Liver (tissue), 3 donors: ENCODE results near the gene BRCA1.

Experiments
- FOXA1 ChIP-seq: IDR thresholded peaks from 2 replicates; pipeline ENCODE4 v1.6.1; 2016; ENCODE audit warnings: antibody characterized with exemption
- GABPA ChIP-seq, 2 donors: IDR thresholded peaks in 1 of 2; conservative IDR thresholded peaks in 1 of 2; 2 replicates each; pipeline ENCODE4 v1.6.1; 2016; ENCODE audit warnings: antibody characterized with exemption in 2 of 2, mild to moderate bottlenecking in 1 of 2, moderate library complexity in 1 of 2
- HNF4A ChIP-seq, 2 donors: conservative IDR thresholded peaks; 2 replicates each; pipeline ENCODE4 v1.6.1; 2016; ENCODE audit warnings: antibody characterized with exemption in 2 of 2, mild to moderate bottlenecking in 2 of 2
- HNF4G ChIP-seq: IDR thresholded peaks from 2 replicates; pipeline ENCODE4 v1.6.1; 2016; ENCODE audit warnings: antibody characterized with exemption
- JUND ChIP-seq, 2 donors: IDR thresholded peaks; 2 replicates each; pipeline ENCODE4 v1.6.1; 2016; ENCODE audit warnings: antibody characterized with exemption in 2 of 2
- MAX ChIP-seq: IDR thresholded peaks from 2 replicates; pipeline ENCODE4 v1.6.1; 2016; ENCODE audit warnings: antibody characterized with exemption
- RAD21 ChIP-seq, 2 donors: IDR thresholded peaks; 2 replicates each; pipeline ENCODE4 v1.6.1; 2016; ENCODE audit warnings: antibody characterized with exemption in 2 of 2, mild to moderate bottlenecking in 2 of 2
- SP1 ChIP-seq: IDR thresholded peaks from 2 replicates; pipeline ENCODE4 v1.6.1; 2018; ENCODE audit warnings: antibody characterized with exemption, mild to moderate bottlenecking
- TAF1 ChIP-seq: conservative IDR thresholded peaks from 2 replicates; pipeline ENCODE4 v1.6.1; 2016; ENCODE audit warnings: antibody characterized with exemption, mild to moderate bottlenecking
- YY1 ChIP-seq: IDR thresholded peaks from 2 replicates; pipeline ENCODE4 v1.6.1; 2016; ENCODE audit warnings: antibody characterized with exemption, mild to moderate bottlenecking
- TF ChIP-seq, protein P1 (sequence below): fragments of 150-350 bp; IDR thresholded peaks from 2 replicates; pipeline ENCODE4 v1.5.1; 2017; ENCODE audit warnings: improper control_type of control experiment, low read depth, low read length; ENCODE audit not compliant: missing input control
- donor health status: healthy.
- donor health status: healthy.

GRCh38 chr17:43170766-43171585 is 45.8 kb upstream of the BRCA1 start, which contains the start of gene NBR1:
- peak; percentile 22 to 55 for TF ChIP-seq RAD21 (IDR thresholded peaks at IDR 0.05)
- TF ChIP-seq, protein P1, sequence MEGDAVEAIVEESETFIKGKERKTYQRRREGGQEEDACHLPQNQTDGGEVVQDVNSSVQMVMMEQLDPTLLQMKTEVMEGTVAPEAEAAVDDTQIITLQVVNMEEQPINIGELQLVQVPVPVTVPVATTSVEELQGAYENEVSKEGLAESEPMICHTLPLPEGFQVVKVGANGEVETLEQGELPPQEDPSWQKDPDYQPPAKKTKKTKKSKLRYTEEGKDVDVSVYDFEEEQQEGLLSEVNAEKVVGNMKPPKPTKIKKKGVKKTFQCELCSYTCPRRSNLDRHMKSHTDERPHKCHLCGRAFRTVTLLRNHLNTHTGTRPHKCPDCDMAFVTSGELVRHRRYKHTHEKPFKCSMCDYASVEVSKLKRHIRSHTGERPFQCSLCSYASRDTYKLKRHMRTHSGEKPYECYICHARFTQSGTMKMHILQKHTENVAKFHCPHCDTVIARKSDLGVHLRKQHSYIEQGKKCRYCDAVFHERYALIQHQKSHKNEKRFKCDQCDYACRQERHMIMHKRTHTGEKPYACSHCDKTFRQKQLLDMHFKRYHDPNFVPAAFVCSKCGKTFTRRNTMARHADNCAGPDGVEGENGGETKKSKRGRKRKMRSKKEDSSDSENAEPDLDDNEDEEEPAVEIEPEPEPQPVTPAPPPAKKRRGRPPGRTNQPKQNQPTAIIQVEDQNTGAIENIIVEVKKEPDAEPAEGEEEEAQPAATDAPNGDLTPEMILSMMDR, result peak; percentile 3
- TF ChIP-seq TAF1, result peak; percentile 96
- TF ChIP-seq YY1, result peak; percentile 98
- peak; percentile 20 to 32 for TF ChIP-seq GABPA (IDR thresholded peaks at IDR 0.05 in 1 of 2, conservative IDR thresholded peaks at IDR 0.05 in 1 of 2)
- no peak for TF ChIP-seq FOXA1
- no peak for TF ChIP-seq HNF4G
- TF ChIP-seq MAX, result peak; percentile 41
- peak; percentile 92 for TF ChIP-seq SP1
- no peak for TF ChIP-seq JUND (IDR thresholded peaks at IDR 0.05)
- TF ChIP-seq HNF4A (conservative IDR thresholded peaks at IDR 0.05), result peak in 1 of 2 donors; percentile 34
